OCI-LY3 (cell line): ENCODE measurements around the gene BACH1.

Source experiments
- CTCF ChIP-seq: fragments of 200-600, 300-600 bp; sonication (generic); IDR thresholded peaks from 2 replicates; pipeline ENCODE4 v1.5.1; 2014; ENCODE audit warnings: antibody characterized with exemption, low read length, low read depth
- EZH2phosphoT487 ChIP-seq: fragments of 200-600 bp; shearing (Covaris generic); IDR thresholded peaks from 2 replicates; pipeline ENCODE4 v1.6.1; 2018; ENCODE audit warnings: antibody characterized with exemption, mixed run types, low read depth

GRCh38 chr21:29321932-29322928, 23.5 kb downstream of the BACH1 start:
- TF ChIP-seq CTCF (no peak), EZH2phosphoT487 (no peak)
